ENCODE data around the gene KCNE3. TPM values are rescaled to one million over a fixed set of nuclear protein-coding genes. Genes with fewer than 3 reads are reported as not detected.
A peak's percentile ranks its signal among the peaks of the same experiment; 100 is the strongest.

Gene KCNE3
- total and polyA plus RNA-seq, 9 of the 15 experiments (the other 6 are each of a cell fraction or from before 2014, with no cell fraction given) = 1.6 to 8.7 (median 6.2) TPM

GRCh38 chr11:74412733-74413359 is 54.5 kb downstream of the KCNE3 start:
- H3K27me3 ChIP-seq (ENCODE audit: control insufficient read depth in 2 of 2, insufficient read depth in 2 of 2, low read length in 2 of 2) = peaks cover 10% of the 10 kb centered on the region in 2 experiments
- in situ Hi-C loops (cut with MboI) (no loop called here), intact Hi-C loops (cut with micrococcal nuclease) (no loop called here)
- POLR2A ChIA-PET = interaction anchor here (1.3 kb wide), 1 partner anchor 14 kb away, joined by 4 read pairs; the partner anchor contains the start of gene PGM2L1
- TF ChIP-seq MCM5 (IDR thresholded peaks at IDR 0.05; ENCODE audit: low read depth) (no peak), MAFF (IDR thresholded peaks at IDR 0.05; ENCODE audit: low read length) (no peak)
- H3K4me2 ChIP-seq (ENCODE audit: insufficient read depth, low read length) = no peak overlapping the region
- BruUV-seq (replicated peaks) = no TSS peak
- H4K20me1 ChIP-seq (replicated peaks; ENCODE audit: control insufficient read depth, insufficient read depth, low read length) = no peaks in the 10 kb centered on the region
- no peak overlapping the region for H3K27ac ChIP-seq (ENCODE audit: extremely low read depth, low read depth, low read length)
- no peak overlapping the region for H3K4me3 ChIP-seq
- no peaks in the 10 kb centered on the region for H3K4me1 ChIP-seq (replicated peaks in 1 of 2; ENCODE audit: control insufficient read depth in 2 of 2, insufficient read depth in 2 of 2, low read length in 2 of 2)
- CTCF ChIA-PET (ENCODE audit: low intra/inter-chr PET ratio) = no interaction called here
- no peak for FAIRE-seq
- H3K79me2 ChIP-seq (ENCODE audit: control insufficient read depth, insufficient read depth, low read length) = no peaks in the 10 kb centered on the region
- H3K9ac ChIP-seq (ENCODE audit: insufficient read depth in 1 of 2, low read depth in 2 of 2, low read length in 2 of 2) = no peak overlapping the region
- H3K9me3 ChIP-seq (replicated peaks; ENCODE audit: control insufficient read depth, insufficient read depth, low read depth, low read length) = no peaks in the 10 kb centered on the region
- no peaks in the 10 kb centered on the region for H3K9me1 ChIP-seq (ENCODE audit: control insufficient read depth, insufficient read depth, low read length)
- 33% methylated on average over 11 of the region's 11 CpGs for WGBS (ENCODE audit: insufficient coverage, low coverage, missing lambda C conversion rate)
- no peak for DNase-seq (ENCODE audit: extremely low read depth in 1 of 4, low spot score in 3 of 4)
- H3K36me3 ChIP-seq (ENCODE audit: control insufficient read depth, insufficient read depth, low read length) = no peaks in the 10 kb centered on the region
- H2AFZ ChIP-seq (ENCODE audit: low read depth, low read length) = 0 out of 2 replicates have a peak overlapping the region, but pooled peaks have one; percentile 27
- ATAC-seq = no peak

DNA sequence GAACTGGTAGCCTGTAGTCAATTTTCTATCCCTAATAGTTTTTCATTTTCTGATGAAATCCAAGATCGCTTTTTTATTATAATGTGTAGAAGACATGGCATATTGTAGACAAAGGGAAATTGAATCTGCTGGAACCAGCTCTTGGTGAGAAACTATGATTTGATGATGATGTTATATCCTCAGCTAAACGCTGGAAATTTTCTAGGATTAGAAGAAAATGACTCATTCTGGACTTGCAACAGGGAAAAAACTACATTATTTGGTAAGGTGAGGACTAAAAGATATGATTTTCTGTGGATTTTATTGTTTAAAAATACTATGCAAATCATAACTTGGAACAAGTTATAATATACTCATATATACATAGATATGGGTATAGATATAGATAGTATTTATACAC is 55.0 kb downstream of the KCNE3 start:
- Histone ChIP-seq H4K20me1 (replicated peaks; ENCODE audit: control insufficient read depth, insufficient read depth, low read length) (no peaks in the 10 kb centered on the region), H3K79me2 (ENCODE audit: control insufficient read depth, insufficient read depth, low read length) (no peaks in the 10 kb centered on the region), H3K4me3 (no peak overlapping the region), H2AFZ (ENCODE audit: low read depth, low read length) (no peak overlapping the region), H3K36me3 (ENCODE audit: control insufficient read depth, insufficient read depth, low read length) (no peaks in the 10 kb centered on the region), H3K9me1 (ENCODE audit: control insufficient read depth, insufficient read depth, low read length) (no peaks in the 10 kb centered on the region), H3K27ac (ENCODE audit: extremely low read depth, low read depth, low read length) (no peak overlapping the region), H3K4me1 (replicated peaks in 1 of 2; ENCODE audit: control insufficient read depth in 2 of 2, insufficient read depth in 2 of 2, low read length in 2 of 2) (no peaks in the 10 kb centered on the region), H3K4me2 (ENCODE audit: insufficient read depth, low read length) (no peak overlapping the region), H3K9ac (ENCODE audit: insufficient read depth in 1 of 2, low read depth in 2 of 2, low read length in 2 of 2) (no peak overlapping the region), H3K9me3 (replicated peaks; ENCODE audit: control insufficient read depth, insufficient read depth, low read depth, low read length) (no peaks in the 10 kb centered on the region), H3K27me3 (ENCODE audit: control insufficient read depth in 2 of 2, insufficient read depth in 2 of 2, low read length in 2 of 2) (peaks cover 8 to 10% of the 10 kb centered on the region in 2 experiments; a peak in 3 of 5 replicates)
- ChIA-PET CTCF (ENCODE audit: low intra/inter-chr PET ratio) (no interaction called here), POLR2A (interaction anchor here (1.3 kb wide), 1 partner anchor 14 kb away, joined by 4 read pairs; the partner anchor contains the start of gene PGM2L1)
- DNase-seq (ENCODE audit: extremely low read depth in 1 of 4, low spot score in 3 of 4) (no peak), ATAC-seq (no peak), FAIRE-seq (no peak)
- in situ Hi-C loops (cut with MboI) = no loop called here
- WGBS (ENCODE audit: insufficient coverage, low coverage, missing lambda C conversion rate) = 11% methylated on average over 2 of the region's 2 CpGs
- BruUV-seq (replicated peaks) = no TSS peak
- intact Hi-C loops (cut with micrococcal nuclease) = no loop called here
- TF ChIP-seq BCOR (IDR thresholded peaks at IDR 0.05) (no peak), LCOR (CRISPR knock-in tag; IDR thresholded peaks at IDR 0.05) (no peak), HMGXB4 (CRISPR knock-in tag; IDR thresholded peaks at IDR 0.05) (no peak), LEF1 (IDR thresholded peaks at IDR 0.05) (no peak), GATA2 (CRISPR knock-in tag; IDR thresholded peaks at IDR 0.05) (no peak), U2AF1 (optimal IDR thresholded peaks at IDR 0.05; ENCODE audit: low read depth, low read length) (no peak), RBM14 (IDR thresholded peaks at IDR 0.05; ENCODE audit: borderline replicate concordance, insufficient read depth, low read depth, low read length) (no peak)
- TF ChIP-seq, protein P1, sequence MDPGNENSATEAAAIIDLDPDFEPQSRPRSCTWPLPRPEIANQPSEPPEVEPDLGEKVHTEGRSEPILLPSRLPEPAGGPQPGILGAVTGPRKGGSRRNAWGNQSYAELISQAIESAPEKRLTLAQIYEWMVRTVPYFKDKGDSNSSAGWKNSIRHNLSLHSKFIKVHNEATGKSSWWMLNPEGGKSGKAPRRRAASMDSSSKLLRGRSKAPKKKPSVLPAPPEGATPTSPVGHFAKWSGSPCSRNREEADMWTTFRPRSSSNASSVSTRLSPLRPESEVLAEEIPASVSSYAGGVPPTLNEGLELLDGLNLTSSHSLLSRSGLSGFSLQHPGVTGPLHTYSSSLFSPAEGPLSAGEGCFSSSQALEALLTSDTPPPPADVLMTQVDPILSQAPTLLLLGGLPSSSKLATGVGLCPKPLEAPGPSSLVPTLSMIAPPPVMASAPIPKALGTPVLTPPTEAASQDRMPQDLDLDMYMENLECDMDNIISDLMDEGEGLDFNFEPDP (CRISPR knock-in tag; IDR thresholded peaks at IDR 0.05) = no peak
- TF ChIP-seq, protein P2, sequence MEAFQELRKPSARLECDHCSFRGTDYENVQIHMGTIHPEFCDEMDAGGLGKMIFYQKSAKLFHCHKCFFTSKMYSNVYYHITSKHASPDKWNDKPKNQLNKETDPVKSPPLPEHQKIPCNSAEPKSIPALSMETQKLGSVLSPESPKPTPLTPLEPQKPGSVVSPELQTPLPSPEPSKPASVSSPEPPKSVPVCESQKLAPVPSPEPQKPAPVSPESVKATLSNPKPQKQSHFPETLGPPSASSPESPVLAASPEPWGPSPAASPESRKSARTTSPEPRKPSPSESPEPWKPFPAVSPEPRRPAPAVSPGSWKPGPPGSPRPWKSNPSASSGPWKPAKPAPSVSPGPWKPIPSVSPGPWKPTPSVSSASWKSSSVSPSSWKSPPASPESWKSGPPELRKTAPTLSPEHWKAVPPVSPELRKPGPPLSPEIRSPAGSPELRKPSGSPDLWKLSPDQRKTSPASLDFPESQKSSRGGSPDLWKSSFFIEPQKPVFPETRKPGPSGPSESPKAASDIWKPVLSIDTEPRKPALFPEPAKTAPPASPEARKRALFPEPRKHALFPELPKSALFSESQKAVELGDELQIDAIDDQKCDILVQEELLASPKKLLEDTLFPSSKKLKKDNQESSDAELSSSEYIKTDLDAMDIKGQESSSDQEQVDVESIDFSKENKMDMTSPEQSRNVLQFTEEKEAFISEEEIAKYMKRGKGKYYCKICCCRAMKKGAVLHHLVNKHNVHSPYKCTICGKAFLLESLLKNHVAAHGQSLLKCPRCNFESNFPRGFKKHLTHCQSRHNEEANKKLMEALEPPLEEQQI (IDR thresholded peaks at IDR 0.05) = no peak
